Measurements from ENCODE around the gene DNLZ. TPM values are rescaled to one million over a fixed set of nuclear protein-coding genes. Genes with fewer than 3 reads are reported as not detected.
A peak's percentile ranks its signal among the peaks of the same experiment; 100 is the strongest.

DNLZ gene
- total and polyA plus RNA-seq, 7 donors, result 8.2 to 40.7 (median 18.7) TPM

DNA sequence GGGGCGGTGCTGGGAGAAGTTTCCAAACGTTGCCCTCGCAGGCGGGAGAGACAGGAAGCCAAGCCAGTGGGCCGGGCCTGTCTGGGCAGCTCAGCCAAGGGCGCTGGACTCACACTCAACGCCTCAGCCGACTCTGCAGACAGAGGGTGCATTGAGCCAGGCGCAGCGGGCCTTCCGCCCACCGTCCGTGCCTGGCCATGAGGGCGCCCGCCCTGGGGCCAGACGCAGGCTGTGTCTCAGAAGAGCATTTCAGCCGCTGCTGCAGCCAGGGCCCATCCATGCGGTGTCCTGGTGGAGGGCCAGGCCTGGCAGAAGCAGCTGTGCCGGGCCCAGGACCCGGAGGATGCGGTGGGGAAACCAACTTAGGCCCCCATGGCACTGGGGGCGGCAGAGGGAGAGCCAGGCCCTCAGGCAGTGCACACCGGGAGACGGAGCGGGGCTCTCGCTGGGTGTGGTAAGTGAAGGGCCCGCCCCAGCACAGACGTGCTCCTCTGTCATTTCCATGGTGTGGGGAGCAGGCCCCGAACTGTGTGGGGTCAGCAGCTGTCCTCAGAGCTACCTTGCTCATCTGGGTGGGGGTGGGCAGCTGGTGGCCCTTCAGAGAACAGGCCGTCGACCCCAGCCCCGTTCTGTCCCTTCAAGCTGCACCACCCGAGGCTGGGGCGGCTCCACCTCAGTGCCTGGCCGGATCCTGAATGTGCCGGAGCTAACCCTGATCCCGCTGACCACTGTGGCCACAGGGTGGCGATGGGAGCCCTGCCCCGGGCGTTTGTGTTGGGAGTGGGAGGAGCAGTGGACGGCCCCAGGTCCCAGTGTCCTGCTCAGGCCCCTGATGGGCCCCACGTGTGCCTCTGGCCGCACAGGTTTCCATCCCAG lies 18.0 kb downstream of the DNLZ start:
- H3K9me3 ChIP-seq, result no peaks in the 10 kb centered on the region
- no peaks in the 10 kb centered on the region for H3K36me3 ChIP-seq (ENCODE audit: insufficient read depth in 1 of 2, low read depth in 1 of 2)
- no peak overlapping the region for H3K4me3 ChIP-seq
- no peak overlapping the region for H3K27ac ChIP-seq
- intact Hi-C loops (cut with DNase I), result no loop called here
- 22 to 26% (median 23%) methylated on average over 34 to 43 of the region's 43 CpGs for WGBS, 3 donors
- H3K27me3 ChIP-seq (ENCODE audit: insufficient read depth in 3 of 3, low read length in 2 of 3), result peaks cover 0 to 75% (median 12%) of the 10 kb centered on the region in 3 donors
- peak; percentile 49 to 76 (median 67) for ATAC-seq
- TF ChIP-seq CTCF (IDR thresholded peaks at IDR 0.05), result peak; percentile 30
- H3K4me1 ChIP-seq, result no peaks in the 10 kb centered on the region
- peak; percentile 73 to 75 for DNase-seq

DNA sequence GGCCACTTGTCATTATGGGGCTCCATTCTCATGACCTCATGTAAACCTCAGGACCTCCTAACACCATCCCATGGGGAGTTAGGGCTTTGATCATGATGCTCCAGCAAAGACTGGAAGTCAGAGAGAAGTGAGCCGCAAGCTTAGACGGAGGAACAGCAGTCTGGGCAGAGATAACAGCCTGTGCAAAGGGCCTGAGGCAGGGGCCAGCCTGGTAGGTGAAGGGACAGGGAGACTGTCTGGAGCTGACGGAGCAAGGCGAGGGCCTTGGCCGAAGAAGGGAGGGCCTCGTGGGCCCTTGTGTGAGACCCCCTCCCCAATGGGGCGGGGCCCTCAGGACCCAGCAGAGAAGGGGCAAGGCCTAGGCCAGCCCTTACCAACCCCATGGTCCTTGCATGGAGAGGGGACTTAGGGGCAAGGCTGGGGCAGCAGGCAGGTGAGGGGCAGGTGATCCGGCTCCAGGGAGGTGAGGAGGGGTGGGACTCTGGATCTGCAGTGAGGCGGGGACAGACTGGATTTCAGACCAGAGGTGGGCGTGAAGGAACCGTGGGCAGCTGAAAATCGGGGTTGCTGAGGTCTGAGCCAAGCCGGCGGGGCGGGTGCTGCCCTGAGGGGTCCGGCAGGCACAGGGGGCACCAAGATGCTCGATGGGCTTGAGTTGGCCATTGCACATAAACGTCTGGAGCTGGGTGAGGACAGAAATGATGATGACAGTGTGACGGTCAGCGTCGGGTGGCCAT lies 18.8 kb downstream of the DNLZ start:
- no peaks in the 10 kb centered on the region for H3K4me1 ChIP-seq
- TF ChIP-seq CTCF (IDR thresholded peaks at IDR 0.05), result no peak
- H3K27ac ChIP-seq, result no peak overlapping the region
- no peak for ATAC-seq
- DNase-seq, result no peak
- no peaks in the 10 kb centered on the region for H3K36me3 ChIP-seq (ENCODE audit: insufficient read depth in 1 of 2, low read depth in 1 of 2)
- H3K9me3 ChIP-seq, result no peaks in the 10 kb centered on the region
- peaks cover 0 to 69% (median 12%) of the 10 kb centered on the region in 3 donors for H3K27me3 ChIP-seq (ENCODE audit: insufficient read depth in 3 of 3, low read length in 2 of 3)
- intact Hi-C loops (cut with DNase I), result no loop called here
- H3K4me3 ChIP-seq, result no peak overlapping the region
- WGBS, 3 donors, result 44 to 57% (median 48%) methylated on average over 21 of the region's 21 CpGs

- TF ChIP-seq CTCF (IDR thresholded peaks at IDR 0.05), result no peak
- Histone ChIP-seq H3K36me3 (ENCODE audit: insufficient read depth in 1 of 2, low read depth in 1 of 2) (no peaks in the 10 kb centered on the region), H3K4me3 (no peak overlapping the region), H3K27me3 (ENCODE audit: insufficient read depth in 3 of 3, low read length in 2 of 3) (peaks cover 0 to 61% (median 12%) of the 10 kb centered on the region in 3 donors), H3K9me3 (no peaks in the 10 kb centered on the region), H3K27ac (no peak overlapping the region), H3K4me1 (no peaks in the 10 kb centered on the region)
- 94 to 96% (median 94%) methylated on average over 24 of the region's 24 CpGs for WGBS, 3 donors
- intact Hi-C loops (cut with DNase I), result no loop called here
- ATAC-seq, result no peak
- no peak for DNase-seq
These were observed 19.7 kb downstream of the DNLZ start for GRCh38 chr9:136343884-136344269.

- no peaks in the 10 kb centered on the region for H3K36me3 ChIP-seq (ENCODE audit: insufficient read depth in 1 of 2, low read depth in 1 of 2)
- DNase-seq, result no peak
- 68 to 75% (median 70%) methylated on average over 22 to 23 of the region's 23 CpGs for WGBS, 3 donors
- H3K4me3 ChIP-seq, result no peak overlapping the region
- no peak for TF ChIP-seq CTCF (IDR thresholded peaks at IDR 0.05)
- no peaks in the 10 kb centered on the region for H3K9me3 ChIP-seq
- no peak for ATAC-seq
- H3K4me1 ChIP-seq, result no peaks in the 10 kb centered on the region
- intact Hi-C loops (cut with DNase I), result no loop called here
- no peak overlapping the region for H3K27ac ChIP-seq
- H3K27me3 ChIP-seq (ENCODE audit: insufficient read depth in 3 of 3, low read length in 2 of 3), result peaks cover 0 to 60% (median 10%) of the 10 kb centered on the region in 3 donors
These were observed 20.2 kb downstream of the DNLZ start for GRCh38 chr9:136343121-136343883.
